HG03045 (cell line): Measurements from ENCODE around the gene FRMPD1.

ENCODE experiments used
- ATAC-seq: cut with Tn5 transposase; IDR thresholded peaks from one replicate; pipeline ENCODE4 v1.9.1; 2021; ENCODE audit warnings: mild to moderate bottlenecking, moderate library complexity; ENCODE audit not compliant: unreplicated experiment

The FRMPD1 gene

GRCh38 chr9:37632479-37632878, 18.3 kb upstream of the FRMPD1 start:
- no peak for ATAC-seq

- ATAC-seq = no peak
Measured at GRCh38 chr9:37635808-37636207, 14.9 kb upstream of the FRMPD1 start.

GRCh38 chr9:37636511-37637448, 14.0 kb upstream of the FRMPD1 start:
- no peak for ATAC-seq

- no peak for ATAC-seq
Measured at GRCh38 chr9:37639109-37639762, 11.5 kb upstream of the FRMPD1 start.

- ATAC-seq = no peak
Measured at GRCh38 chr9:37639841-37640240, 10.9 kb upstream of the FRMPD1 start.

- ATAC-seq = no peak
Measured at GRCh38 chr9:37640246-37640645, 10.5 kb upstream of the FRMPD1 start.

GRCh38 chr9:37641331-37641730, 9.4 kb upstream of the FRMPD1 start:
- no peak for ATAC-seq

- no peak for ATAC-seq
Measured at GRCh38 chr9:37643214-37643613, 7.5 kb upstream of the FRMPD1 start.

- no peak for ATAC-seq
Measured at GRCh38 chr9:37645903-37646506, 4.7 kb upstream of the FRMPD1 start.

GRCh38 chr9:37650299-37650872, 368 bp upstream of the FRMPD1 start:
- no peak for ATAC-seq

GRCh38 chr9:37652261-37652660, 1.5 kb downstream of the FRMPD1 start:
- ATAC-seq = no peak

GRCh38 chr9:37653385-37653784, 2.6 kb downstream of the FRMPD1 start:
- no peak for ATAC-seq

- ATAC-seq = no peak
Measured at GRCh38 chr9:37656936-37657335, 6.2 kb downstream of the FRMPD1 start.

GRCh38 chr9:37660691-37661090, 9.9 kb downstream of the FRMPD1 start:
- ATAC-seq = no peak

- ATAC-seq = no peak
Measured at GRCh38 chr9:37663926-37664325, 13.2 kb downstream of the FRMPD1 start.

- no peak for ATAC-seq
Measured at GRCh38 chr9:37667706-37668105, 17.0 kb downstream of the FRMPD1 start.

GRCh38 chr9:37668116-37668601, 17.4 kb downstream of the FRMPD1 start:
- ATAC-seq = no peak

GRCh38 chr9:37669232-37669631, 18.5 kb downstream of the FRMPD1 start:
- no peak for ATAC-seq

- ATAC-seq = no peak
Measured at GRCh38 chr9:37675661-37676060, 24.9 kb downstream of the FRMPD1 start.

GRCh38 chr9:37676411-37676830, 25.7 kb downstream of the FRMPD1 start:
- ATAC-seq = no peak

- ATAC-seq = no peak
Measured at GRCh38 chr9:37677435-37677834, 26.7 kb downstream of the FRMPD1 start.
